Measurements from ENCODE around the gene CRIP2.

CRIP2 gene

DNA sequence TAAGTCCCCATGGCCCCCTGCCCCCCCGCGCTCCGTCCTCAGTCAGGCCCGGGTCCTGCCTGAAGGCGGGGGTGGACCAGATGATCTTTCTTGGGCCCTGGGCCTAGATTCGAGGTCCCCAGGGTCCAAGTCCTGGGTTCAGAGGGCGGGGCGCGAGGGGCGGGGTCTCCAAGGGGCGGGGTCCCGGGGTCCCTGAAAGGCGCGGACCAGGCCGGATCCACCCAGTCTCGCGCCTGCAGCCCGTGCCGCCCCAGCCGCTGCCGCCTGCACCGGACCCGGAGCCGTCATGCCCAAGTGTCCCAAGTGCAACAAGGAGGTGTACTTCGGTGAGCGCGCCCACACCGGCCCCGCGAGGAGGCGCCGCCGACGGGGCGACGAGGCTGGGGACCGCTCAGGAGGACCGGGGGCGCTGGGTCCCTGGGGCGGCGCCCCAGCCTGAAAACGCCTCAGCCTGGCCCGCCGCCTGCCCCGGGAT lies 12.4 kb downstream of the CRIP2 start:
- no peak for DNase-seq

GRCh38 chr14:105487449-105487985 lies 12.9 kb downstream of the CRIP2 start:
- no peak for DNase-seq

DNA sequence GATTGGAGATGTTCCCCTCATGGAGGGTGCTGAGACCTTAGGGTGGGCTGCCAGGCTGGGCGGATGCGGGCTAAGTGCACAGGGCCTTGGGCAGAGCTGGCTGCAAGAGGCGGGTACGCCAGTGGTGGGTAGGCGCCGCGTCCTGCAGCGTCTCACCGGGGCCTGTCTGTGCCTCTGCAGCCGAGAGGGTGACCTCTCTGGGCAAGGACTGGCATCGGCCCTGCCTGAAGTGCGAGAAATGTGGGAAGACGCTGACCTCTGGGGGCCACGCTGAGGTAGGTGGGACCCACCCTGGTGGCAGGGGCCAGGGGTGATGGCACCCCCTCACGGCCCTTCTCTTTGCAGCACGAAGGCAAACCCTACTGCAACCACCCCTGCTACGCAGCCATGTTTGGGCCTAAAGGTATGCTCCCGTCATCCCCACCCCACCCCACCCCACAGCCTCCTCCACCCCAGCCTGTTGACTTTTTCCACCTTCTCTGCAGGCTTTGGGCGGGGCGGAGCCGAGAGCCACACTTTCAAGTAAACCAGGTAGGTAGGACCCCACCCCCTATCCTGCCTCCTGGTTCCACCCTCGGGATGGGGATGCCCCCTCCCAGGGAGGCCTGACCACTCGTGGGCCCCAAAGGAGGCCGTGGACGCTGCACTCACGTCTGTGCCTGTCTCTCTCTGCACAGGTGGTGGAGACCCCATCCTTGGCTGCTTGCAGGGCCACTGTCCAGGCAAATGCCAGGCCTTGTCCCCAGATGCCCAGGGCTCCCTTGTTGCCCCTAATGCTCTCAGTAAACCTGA lies 13.6 kb downstream of the CRIP2 start:
- no peak for DNase-seq

DNA sequence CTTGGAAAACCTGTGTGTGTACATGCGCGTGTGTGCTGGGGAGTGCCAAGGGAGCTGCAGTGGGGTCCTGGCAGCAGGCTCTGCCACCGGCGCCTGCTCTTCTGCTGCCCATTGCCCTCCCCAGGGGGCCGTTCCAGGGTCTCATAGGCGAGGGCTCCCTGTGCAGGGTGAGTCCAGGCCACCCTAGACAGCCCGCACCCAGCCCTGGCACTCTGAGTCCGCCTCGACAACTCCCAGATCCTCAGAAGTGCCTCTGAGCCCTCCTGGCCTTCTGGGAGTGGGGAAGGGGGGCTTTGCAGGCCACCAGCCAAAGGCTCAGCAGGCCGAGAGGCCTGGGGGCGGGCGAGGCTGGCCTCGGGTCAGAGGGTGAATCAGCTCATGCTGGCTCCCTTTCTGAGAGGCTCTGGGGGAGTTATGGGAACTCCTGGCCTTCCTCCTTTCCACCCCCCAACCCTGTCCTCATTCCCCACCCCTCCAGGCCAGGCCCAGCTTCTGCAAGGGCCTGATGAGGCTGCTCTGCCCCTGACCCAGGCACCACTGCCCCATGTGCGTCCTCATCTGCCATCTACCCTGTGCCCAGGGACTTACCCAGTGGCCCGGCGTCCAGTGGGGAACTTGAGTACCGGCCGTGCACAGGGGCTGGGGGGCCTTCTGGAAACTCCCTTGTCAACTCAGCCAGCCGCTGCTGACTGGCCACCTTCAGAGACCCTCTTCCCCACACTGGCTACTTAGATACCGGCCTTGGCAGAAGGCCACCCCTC lies 14.3 kb downstream of the CRIP2 start:
- DNase-seq = no peak

DNA sequence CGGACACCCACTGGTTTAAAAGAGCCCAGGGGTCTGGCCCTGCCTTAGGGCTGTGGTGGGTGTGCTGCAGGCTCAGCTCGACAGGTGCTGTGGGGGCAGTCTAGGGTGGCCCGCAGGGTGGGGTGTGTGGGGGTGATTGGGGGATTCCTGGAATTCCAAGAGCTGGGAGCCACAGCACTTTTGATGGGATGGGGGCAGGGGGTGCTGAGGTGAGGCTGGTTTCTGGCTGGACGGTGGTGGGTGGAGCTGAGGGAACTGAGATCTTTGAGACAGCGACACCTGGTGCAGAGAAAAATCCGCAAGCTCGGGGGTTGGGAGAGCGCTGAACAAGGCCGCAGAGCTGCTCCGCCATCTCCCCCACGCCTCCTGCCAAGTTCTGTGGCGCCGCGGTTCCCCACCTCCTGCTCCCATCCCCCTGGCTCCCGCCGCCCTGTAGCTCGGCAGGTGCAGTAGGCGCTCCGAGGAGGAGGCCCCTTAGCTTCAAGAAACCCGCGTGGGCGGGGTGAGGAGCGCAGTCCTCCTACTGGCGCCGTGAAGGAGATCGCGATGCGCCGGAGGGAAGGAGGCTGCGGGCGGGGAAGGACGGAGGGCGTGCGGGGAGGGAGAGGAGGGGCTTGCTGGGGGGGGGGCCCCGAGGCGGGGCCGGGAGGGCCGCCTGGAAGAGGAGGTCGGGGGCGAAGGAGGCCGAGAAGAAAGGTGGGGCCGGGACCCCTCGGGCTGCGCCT lies 15.1 kb downstream of the CRIP2 start:
- DNase-seq = peak in 50 of 56 donors; percentile 21 to 93 (median 67)

DNA sequence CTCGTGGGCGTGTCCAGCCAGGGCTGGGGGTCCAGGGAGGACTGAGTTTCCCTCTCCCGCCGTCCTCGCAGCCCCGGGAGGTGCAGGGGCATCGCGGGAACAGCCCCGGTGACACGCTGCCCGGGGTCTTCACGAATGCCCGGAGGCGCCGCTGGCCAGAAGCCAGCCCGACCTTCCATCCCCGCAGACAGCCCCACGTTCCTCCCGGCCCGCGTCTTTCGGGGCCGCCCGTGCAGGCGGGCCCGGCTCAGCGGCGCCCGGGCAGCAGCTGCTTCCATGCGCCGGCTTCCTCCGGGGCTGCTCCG lies 15.6 kb downstream of the CRIP2 start:
- peak in 2 of 56 donors; percentile 51 to 65 for DNase-seq

DNA sequence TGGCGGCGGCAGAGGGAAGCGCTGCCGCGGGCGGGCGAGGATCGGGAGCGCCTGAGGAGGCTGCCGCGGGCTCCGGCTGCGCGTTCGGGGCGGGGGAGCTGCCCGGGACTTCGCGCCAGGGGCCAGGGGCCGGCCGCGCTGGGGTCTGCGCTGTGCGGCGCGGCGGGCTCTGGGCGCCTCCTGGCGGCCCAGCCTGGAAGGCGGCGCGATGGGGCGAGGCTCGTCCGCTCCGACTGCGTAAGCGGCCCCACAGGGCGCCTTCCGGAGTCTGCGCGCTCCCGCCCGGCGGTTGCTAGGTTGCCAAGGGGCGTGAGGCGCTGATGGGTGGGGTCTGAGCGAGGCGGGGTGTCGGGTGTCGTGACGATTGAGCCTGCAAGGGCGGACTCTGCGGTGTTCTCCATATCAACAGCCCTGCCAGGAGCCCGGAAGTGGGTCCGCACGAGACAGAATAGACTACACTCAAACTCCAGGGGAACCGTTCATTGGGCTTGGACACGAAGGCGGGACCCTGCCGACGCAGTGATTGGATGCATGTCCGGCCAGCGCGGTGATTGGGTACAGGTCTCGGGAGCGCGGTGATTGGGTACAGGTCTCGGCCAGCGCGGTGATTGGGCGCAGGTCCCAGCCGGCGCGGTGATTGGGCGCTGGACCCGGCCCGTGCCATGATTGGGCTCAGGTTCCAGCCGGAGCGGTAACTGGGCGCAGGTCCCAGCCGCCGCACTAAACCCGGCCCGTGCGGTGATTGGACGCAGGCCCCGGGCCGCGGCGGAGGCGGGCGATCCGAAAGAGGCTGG lies 16.1 kb downstream of the CRIP2 start, which contains the start of gene TEDC1:
Gene TEDC1, plus strand, starts transcription at position 675 of the 794 bp plus-strand sequence. CDS start 130 bp downstream, outside the sequence.
- DNase-seq = peak; percentile 92 to 100 (median 100)

DNA sequence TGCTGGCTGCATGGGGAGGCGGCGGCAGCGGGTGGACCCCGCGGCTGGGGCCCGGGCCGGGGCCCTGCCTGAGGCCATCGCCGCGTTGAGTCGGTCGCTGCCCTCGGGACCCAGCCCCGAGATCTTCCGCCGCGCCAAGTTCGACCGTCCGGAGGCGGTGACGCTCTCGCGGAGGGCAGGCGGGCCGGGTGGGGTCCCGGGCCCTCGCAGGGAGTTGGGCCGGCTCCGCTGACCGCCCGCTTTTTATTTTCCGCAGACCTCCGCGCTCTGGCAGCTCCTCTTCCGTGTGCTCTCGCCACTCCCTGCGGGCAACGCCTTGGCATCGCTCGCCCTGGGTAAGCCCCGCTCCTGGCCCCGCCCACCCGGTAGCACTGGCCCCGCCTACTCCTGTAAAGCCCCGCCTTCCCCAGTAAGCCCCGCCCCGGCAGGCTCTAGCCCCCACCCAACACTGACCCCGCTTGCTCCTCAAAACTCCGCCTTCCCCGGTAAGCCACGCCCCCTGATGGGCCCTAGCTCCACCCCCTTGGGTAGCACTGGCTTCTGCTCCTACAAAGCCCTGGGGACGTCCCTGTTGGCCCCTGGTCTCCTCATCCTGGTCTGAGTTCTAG lies 16.8 kb downstream of the CRIP2 start:
- peak in 21 of 56 donors; percentile 20 to 87 (median 51) for DNase-seq

- no peak for DNase-seq
Observed at GRCh38 chr14:105492031-105492970, 17.7 kb downstream of the CRIP2 start.

DNA sequence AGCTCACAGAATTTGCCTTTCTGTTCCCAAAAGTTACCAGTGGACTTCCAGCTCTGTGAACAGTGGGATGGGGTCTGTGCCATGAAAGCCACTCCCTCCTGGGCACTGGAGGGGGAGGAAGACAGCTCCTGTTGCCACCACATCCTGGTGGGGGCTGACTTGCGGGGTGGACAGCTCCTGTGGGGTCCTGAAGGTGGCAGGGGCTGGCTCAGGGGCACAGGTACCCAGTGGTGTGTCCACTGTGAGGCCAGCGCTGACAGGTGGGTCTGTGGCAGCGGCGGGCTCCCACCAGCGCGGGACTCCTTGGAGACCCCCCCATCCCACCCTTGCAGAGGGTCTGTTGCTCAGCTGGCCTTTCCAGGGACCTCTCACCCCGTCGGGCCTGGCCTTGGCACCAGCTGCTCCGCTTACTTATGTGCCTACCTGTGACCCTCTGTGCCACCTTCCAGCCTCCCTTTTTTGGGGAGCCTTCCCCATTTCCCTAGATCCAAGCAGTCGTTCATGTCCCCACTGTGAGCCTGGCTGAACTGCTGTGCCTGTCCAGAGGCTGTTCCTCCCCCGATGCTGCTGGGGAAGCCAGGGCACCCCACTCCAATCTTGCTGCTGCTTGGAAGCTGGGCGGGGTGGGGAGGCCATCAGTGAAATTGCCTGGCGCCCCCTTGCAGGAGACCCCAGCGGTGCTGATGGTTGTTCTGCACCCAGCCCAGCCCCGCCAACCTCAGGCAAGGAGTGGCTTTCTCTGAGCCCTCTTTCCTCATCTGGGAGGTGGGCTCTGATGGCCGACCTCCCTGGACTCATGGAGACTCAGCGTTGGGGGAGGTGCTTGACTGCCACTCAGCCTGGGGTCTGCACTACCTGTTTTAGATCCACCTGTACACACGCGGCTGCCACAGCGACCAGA lies 18.6 kb downstream of the CRIP2 start:
- DNase-seq = no peak

GRCh38 chr14:105493921-105494605 lies 19.4 kb downstream of the CRIP2 start:
- no peak for DNase-seq

DNA sequence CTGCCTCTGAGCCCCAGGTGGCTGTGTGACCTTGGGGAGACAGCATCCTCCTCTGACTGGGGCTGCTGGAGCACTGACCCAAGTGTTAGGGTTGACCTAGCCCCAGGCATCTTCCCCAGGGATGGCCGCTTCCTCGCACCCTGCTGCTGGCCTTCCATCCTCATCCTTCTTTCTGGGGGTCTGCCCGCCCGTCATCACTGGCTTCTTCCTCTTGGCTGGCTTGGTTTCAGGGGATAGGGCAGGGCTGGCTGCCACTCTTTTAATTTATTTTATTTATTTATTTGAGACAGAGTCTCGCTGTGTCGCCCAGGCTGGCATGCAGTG lies 19.9 kb downstream of the CRIP2 start:
- no peak for DNase-seq

GRCh38 chr14:105495101-105495989 lies 20.7 kb downstream of the CRIP2 start:
- no peak for DNase-seq

DNA sequence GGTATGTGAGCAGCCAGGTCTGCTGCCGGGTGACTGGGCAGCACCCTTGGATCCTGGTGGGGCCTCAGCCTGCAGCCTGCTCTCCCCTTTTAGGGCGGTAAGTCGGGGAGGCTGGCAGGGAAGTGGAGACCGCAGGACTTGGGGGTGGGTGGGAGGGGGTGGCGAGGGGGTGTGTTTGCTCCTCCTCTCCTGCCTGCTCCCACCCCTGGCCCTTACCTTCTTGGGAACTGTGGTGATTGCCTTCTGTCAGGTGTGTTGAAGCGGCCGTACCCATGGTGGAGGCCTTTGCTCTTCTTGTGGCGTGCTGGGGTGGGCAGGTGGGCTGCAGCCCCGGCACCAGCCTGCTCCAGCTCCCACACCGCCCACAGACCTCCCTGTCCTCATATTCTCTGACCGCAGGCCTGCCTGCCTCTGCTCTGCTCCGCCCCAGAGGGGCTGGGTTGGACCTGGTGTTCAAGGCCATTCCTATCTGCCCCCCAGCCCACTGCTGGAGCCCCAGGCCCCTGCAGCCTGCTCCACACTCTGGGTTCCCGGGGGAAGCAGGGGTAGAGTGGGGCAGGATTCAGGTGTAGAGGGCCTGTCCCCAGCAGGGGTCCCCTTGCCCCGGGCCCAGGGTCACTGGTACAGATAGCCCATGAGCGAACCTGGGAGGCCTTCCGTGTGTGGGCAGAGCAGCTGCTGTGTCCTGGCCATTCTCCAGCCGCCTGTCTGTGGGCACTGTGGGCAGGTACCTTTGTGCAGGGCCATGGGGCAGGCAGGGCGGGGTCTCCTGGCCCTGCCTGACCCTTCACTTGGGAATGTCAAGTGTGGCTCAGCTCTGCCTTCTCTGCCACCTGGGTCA lies 21.6 kb downstream of the CRIP2 start:
- DNase-seq = no peak

DNA sequence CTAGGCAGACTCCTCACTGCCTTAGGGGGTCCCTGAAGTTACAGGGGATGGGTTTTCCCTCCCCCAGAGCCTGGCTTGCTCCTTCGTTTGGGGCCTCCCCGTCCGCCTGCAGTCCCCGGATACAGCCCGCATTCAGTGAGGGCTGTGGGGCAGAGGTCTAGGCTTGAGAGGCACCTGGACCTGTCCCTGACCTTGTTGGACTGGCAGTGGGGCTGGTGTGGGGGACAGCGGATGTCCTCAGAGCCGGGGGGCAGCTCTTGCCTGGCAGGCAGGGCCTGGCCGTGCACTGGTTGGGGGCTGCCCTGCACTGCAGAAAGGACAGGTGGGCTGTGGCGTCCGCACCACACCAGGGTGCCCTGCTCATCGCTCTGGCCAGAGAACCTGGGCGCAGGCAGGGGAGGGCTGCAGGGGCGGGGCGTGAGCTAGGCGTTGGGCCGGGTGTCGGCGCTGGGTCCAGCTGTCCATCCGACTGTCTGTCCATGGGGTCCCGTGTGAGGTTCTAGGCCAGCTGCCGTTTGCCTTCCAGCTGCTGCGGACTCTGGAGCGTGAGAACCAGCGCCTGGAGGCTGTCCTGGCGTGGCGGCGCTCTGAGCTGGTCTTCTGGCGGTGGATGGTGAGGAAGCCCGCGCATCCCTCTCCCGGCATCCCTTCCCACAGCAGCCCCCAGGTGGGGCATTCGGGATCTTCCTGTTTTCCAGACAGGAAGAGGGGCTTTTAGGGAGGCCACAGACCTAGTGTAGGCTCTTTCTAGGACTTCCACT lies 22.4 kb downstream of the CRIP2 start:
- DNase-seq = no peak

All from amygdala (tissue), 56 donors.